Activated naive CD4-positive, alpha-beta T cell treated with anti-CD3 and anti-CD28 coated beads, Interleukin-2, amount 50 U/mL, for 16 hours (primary cell): ENCODE data around the gene GFY.

ENCODE experiments used
- DNase-seq: peaks from one replicate; pipeline ENCODE4 v3.0.0-alpha.2; 2020

The GFY gene

DNA sequence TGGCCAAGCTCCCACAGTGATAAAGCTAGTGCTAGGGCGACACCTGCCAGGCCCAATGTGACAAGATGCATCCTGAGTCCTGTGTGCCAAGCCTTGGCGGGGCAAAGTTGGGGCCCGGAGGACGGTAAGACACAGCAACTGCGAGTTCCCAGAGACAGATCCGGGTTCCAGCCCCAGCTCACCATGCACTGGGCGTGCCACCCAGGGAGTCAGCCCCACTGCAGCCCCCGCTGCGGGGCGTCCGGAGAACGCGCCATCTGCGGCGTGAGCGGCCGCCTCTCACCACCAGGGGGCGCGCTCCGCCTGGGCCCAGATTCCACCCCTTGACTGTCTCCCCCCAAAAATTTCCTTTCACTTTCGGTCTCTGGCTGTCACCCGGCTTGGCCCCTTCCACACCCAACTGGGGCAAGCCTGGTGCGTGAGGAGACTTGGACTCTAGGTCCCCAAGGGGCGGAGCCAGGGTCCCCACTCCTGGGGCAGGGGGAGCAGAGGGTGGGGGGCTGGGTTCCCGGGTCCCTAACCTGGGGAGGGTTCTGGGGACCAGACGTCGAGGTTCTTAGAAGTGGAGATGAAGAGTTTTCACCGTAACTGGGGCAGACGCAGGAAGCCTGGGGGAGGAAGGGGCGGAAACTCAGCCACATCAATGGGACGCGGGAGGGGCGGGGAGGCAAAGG, 48.8 kb downstream of the GFY start, which contains the start of gene FLT3LG:
Gene FLT3LG (plus strand): TSS at position 348 of the 674 bp plus-strand sequence. CDS start 425 bp downstream, outside the sequence.
- peak; percentile 89 for DNase-seq

- DNase-seq = no peak
Measured at GRCh38 chr19:49474542-49474924, 49.3 kb downstream of the GFY start.

- no peak for DNase-seq
Measured at GRCh38 chr19:49475191-49475917, 50.2 kb downstream of the GFY start.

GRCh38 chr19:49475995-49476880, 51.0 kb downstream of the GFY start:
- peak; percentile 80 for DNase-seq
